K562 (cell line): ENCODE data around the gene AGGF1.

ENCODE experiments used
- BACH1 ChIP-seq: fragments of 200-800 bp; sonication (Bioruptor generic); IDR thresholded peaks from 2 replicates; pipeline ENCODE4 v1.6.1; 2016; ENCODE audit warnings: missing genetic modification characterization, missing compliant biosample characterization
- PHB2 ChIP-seq: fragments of 450-650 bp; IDR thresholded peaks from 2 replicates; pipeline ENCODE4 v1.6.1; 2017; ENCODE audit warnings: low read depth
- TF ChIP-seq, protein P1 (sequence below), 3 experiments: IDR thresholded peaks in 2 of 3; conservative IDR thresholded peaks in 1 of 3; 2 replicates each; pipeline ENCODE4 v1.5.1; 2011 to 2012; ENCODE audit warnings: low read length in 3 of 3, mild to moderate bottlenecking in 3 of 3, control low read depth in 2 of 3, improper control_type of control experiment in 1 of 3, inconsistent platforms in 1 of 3, low read depth in 1 of 3, mixed read lengths in 1 of 3, moderate library complexity in 1 of 3; ENCODE audit not compliant: insufficient read depth in 2 of 3

DNA sequence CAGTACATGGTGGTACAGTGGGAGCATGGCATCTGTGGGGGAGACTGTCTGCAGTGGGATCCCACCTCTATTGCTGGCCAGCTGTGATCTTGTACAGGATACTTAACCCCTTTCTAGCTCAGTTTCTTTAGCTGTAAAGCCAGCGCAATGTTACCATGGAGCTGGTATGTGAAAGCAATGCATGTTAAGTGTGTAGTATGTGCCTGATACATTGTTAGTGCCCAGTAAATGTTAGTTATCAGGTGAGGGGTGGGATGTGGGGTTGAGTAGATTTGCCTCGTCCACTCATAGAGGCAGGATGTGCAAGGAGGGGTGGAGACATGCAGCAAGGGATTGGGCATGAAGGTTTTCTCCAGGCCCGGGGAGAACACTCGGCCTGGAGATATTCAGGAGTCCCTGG is 44.5 kb downstream of the AGGF1 start:
- TF ChIP-seq PHB2 (no peak), BACH1 (tag) (no peak)
- TF ChIP-seq, protein P1, sequence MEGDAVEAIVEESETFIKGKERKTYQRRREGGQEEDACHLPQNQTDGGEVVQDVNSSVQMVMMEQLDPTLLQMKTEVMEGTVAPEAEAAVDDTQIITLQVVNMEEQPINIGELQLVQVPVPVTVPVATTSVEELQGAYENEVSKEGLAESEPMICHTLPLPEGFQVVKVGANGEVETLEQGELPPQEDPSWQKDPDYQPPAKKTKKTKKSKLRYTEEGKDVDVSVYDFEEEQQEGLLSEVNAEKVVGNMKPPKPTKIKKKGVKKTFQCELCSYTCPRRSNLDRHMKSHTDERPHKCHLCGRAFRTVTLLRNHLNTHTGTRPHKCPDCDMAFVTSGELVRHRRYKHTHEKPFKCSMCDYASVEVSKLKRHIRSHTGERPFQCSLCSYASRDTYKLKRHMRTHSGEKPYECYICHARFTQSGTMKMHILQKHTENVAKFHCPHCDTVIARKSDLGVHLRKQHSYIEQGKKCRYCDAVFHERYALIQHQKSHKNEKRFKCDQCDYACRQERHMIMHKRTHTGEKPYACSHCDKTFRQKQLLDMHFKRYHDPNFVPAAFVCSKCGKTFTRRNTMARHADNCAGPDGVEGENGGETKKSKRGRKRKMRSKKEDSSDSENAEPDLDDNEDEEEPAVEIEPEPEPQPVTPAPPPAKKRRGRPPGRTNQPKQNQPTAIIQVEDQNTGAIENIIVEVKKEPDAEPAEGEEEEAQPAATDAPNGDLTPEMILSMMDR (IDR thresholded peaks at IDR 0.05 in 2 of 3, conservative IDR thresholded peaks at IDR 0.05 in 1 of 3; ENCODE audit: insufficient read depth in 2 of 3, low read depth in 1 of 3, low read length in 3 of 3) = no peak
